ENCODE measurements around the gene MARF1.
"Not testable (repeated sequence)": the region's sequence is repeated elsewhere in the genome, so short reads cannot be mapped to it uniquely, and the experiment has no call there.

Gene MARF1

DNA sequence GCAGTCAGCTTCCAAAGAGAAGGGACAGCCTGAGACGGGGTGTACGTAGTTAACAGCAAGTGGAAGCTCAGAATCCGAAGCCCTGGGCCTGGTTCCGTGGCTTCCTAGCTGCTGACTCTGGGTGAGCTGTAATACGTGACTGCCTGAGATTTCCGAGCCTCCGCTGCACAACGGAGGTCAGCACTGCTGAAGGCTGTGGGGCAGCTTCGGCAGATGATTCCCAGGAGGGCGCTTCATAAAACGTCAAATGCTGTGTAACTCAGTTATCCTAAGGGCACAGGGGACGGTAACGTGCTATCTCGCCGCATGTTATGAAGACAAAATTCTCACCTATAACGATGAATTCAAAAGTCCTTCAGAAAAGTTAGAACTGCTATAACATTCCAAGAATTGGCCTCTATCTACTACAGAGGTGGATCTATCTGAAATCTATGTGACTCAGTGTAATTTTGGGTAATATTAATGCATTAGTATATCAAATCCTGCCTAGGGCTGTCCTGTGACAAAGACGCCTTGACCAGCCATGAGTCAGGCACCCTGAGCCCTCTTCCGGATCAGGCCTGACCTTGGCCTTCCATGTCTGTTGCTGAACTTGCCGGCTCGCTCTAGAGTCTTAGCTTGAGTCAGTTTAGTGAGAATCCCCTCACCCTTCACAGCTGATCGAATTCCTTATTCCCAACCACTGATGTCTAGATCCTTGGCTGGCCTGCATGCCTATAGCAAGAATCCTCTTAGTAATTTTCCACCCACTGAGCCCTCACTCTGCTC, 43.5 kb downstream of the MARF1 start:
- DNase-seq, result no peak

GRCh38 chr16:15598648-15599190, 44.2 kb downstream of the MARF1 start:
- no peak for DNase-seq

DNA sequence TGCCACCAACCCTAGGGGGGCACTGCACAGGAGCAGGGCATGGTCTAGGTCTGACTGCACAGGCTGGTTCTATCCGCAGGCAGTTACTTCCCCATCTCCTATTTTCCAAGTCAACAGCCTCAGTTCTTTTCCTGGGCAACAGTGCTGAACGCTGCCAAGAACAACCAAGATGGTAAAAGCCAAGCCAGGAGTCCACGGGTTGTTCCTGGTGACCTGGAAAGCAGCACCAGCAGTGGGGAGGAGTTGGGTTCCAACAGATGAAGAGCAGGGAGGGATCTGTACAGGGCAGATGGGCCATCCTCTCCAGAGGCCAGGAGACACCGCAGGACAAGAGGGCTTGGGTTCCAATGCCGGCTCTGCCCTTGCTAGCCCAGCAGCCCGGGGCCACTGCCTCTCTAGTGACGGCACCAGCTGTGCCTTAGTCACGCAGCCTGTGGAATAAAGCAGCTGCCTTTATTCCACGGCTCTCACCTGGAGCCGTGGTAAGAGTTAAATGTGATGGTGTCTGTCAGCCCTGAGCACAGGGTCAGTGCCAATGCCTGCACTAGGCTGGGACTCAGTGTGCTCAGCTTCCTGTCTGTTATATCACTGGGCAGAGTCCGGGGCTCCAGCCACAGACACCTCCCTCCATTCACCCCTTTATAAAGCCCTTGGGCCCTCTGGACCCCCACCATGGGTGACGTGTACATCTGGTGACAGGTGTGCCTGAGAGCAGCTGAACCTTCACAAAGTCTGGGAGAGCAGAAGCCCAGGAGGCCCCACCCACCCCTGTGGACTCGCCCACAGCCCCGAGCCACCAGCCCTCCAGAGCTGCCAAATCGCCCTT, 44.9 kb downstream of the MARF1 start:
- DNase-seq, result no peak

- no peak for DNase-seq
Measured at GRCh38 chr16:15597135-15597534, 45.8 kb downstream of the MARF1 start.

GRCh38 chr16:15594711-15595320, 48.1 kb downstream of the MARF1 start:
- DNase-seq, result no peak

GRCh38 chr16:15593235-15593634, 49.7 kb downstream of the MARF1 start:
- DNase-seq, result peak in 1 of 2 donors; percentile 18

DNA sequence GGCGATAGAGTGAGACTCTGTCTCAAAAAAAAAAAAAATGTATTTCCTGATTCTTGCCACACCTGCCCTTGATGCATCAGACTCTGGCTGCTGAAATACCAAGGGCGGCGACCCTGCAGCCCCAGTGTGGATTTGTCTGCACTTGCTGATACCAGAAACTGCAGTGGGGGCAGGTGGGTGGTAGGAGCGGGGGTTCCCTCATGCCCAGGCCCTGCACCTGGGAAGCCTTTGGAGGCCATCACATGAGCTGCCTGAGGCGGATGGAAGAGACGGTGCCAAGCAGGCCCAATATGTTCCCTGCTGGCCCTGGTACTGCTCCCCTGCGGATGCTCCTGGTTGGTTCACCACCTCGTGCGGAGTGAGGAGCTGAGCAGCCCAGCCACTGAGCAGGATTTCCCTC, 50.6 kb downstream of the MARF1 start:
- no peak for DNase-seq

DNA sequence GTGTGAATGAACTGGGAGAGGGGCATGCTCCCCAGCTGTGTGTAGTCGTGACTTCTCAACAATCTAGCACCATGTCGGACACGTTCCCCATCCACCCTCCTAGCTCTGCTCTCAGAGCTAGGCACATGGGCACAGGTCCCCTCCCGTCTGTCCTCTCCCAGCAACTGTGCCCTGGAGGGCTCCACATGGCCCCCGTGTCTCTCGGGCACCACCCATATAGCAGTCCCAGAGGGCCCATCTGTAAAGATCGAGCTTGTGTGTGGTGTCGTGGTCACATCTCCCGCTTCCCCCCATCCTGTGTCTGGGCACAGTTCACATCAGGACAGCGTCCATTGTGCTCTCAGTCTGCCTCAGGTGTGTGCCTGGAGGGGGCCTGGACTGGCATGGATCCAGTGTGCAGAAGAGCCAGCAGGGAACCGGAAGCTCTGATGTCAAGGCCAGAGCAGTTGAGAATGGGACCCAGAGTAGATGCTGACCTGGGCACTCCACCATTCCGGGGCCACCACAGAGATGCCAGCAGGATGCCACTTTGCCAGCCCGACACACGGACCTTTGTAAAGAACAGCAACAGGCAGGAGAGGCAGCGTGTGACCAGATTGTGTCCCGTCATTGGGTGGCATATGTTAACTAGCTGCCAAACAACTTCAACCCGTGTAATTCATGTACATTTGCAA, 55.7 kb downstream of the MARF1 start:
- no peak for DNase-seq

- no peak for DNase-seq
Measured at GRCh38 chr16:15586716-15587115, 56.2 kb downstream of the MARF1 start.

GRCh38 chr16:15585956-15586355, 57.0 kb downstream of the MARF1 start:
- no peak for DNase-seq

DNA sequence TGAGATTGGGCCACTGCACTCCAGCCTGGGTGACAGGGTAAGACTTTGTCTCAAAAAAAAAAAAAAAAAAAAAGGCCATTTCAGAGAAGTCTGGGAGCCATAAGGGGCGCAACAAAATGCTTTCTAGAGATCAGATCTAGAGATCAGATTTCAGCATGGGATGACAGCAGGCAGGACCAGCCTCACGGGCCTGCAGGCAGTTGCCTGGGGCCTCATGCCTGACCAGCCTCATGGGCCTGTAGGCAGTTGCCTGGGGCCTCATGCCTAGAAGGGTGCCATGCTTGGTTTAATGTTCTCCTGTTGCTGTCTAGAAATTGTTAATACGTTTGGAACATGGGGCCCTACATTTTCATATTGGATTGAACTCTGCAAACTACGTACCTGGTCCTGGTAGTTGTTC, 59.4 kb downstream of the MARF1 start:
- no peak for DNase-seq

DNA sequence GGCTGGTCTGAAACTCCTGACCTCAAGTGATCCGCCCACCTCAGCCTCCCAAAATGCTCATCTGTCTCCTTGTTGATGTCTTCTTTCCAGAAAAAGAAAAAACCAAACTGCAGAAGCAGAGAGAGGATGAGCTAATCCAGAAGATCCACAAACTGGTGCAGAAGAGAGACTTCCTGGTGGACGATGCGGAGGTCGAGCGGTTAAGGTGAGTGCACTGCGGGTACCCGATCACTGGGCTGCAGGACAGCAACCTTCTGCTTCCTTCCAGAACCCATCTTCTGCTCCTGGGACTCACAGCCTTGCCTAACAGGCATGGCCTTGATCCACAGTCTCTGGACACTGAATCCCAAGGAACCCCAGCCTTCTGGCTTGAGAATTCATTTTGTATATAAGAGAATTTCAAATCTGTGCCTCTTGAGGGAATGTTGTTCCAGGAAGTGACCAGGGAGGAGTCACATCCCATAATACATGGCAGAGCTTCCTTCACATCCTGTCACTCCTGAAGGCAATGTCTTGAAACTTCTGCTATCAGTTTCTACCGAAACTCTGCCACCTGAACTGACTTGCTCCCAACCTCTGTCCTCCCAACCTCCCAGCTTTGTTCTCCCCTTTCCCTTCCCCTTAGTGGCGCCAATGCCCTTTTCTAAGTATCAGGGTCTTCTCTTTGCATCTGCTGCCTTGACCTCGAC, 61.7 kb downstream of the MARF1 start:
- DNase-seq, result peak in 1 of 2 donors; percentile 12

- DNase-seq, result no peak
Measured at GRCh38 chr16:15578824-15579223, 64.1 kb downstream of the MARF1 start.

- no peak for DNase-seq
Measured at GRCh38 chr16:15576960-15577958, 65.7 kb downstream of the MARF1 start.

DNA sequence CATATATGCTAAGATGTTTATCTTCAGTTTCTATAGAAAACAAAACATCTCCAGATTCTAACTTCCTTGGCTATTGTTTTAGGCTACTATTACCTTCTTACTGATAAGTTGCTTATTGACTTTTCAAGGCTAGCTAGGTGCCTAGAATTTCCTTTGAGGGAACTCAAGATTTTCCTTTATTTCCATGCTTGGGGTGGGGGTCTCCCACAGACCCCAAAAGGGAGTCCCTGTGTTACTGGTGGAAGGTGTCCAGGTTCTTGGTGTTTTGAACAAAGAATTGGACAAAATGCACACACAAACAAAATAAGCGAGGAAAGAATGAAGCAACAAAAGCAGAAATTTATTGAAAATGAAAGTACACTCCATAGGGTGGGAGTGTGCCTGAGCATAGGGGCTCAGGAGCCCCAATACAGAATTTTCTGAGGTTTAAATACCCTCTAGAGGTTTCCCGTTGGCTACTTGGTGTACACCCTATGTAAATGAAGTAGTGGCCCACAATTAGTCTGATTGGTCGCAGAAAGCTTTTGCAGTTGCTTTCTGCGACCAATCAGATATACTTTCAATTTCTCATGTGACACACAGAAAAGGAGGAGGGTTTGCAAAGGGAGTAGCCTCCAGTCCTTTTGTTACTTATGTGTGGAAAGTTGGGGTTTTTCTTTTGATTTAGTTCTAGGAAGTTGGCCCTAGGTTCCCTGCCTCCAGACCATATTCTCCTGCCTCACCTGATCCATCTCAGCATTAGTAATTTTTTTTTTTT, 67.5 kb downstream of the MARF1 start:
- no peak for DNase-seq

DNA sequence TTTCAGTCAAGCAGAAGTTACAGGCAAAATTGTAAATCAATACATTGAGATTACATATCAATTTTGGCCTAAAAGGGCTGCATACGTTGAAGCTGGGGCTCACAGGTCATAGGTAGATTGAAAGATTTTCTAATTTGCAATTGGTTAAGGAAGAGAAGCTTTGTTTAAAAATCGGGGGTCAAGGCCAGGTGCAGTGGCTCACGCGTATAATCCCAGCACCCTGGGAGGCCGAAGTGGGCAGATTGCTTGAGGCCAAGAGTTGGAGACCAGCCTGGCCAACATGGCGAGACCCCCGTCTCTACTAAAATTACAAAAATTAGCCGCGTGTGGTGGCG, 68.4 kb downstream of the MARF1 start:
- no peak for DNase-seq

GRCh38 chr16:15573896-15574613, 68.9 kb downstream of the MARF1 start:
- not testable (repeated sequence) for DNase-seq

DNA sequence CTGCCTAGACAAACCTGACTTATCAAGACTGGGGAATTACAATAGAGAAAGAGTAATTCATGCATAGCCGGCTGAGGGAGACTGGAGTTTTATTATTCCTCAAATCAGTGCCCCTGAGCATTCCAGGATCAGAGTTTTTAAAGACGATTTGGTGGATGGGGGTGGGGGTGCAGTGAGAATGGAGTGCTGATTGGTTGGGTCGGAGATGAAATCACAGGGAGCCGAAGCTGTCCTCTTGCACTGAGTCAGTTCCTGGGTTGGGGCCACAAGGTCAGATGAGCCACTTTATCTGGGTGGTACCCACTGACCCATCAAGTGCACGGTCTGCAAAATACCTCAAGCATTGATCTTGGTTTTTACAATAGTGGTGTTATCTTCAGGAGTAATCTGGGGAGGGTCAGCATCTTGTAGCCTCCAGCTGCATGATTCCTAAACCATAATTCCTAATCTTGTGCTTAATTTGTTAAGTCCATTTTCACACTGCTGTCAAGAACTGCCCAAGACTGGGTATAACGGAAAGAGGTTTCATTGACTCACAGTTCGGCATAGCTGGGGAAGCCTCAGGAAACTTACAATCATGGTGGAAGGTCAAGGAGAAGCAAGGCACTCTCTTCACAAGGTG, 69.6 kb downstream of the MARF1 start:
- DNase-seq, result no peak

DNA sequence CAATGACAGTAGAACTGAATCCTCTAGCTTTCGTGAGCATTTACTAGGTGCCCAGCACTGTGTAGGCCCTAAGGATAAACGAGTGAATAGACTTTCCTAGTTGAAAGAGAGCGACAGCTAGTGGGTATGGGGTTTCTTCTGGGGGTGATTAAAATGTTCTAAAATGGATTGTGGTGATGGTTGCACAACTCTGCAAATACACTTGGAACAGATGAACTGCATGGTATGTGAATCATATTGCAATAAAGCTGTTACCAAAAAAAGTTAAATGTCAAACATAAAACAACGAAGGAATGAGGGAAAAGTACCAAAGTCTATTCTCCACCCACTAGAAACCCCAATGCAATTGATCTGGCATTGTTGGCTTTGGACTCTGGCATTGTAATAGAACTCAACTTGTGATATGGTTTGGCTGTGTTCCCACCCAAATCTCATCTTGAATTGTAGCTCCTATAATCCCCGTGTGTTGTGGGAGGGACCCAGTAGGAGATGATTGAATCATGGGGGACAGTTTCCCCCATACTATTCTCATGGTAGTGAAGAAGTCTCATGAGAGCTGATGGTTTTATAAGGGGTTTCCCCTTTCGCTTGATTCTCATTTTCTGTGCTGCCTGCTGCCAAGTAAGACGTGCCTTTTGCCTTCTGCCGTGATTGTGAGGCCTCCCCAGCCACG, 70.5 kb downstream of the MARF1 start:
- DNase-seq, result no peak
